IMR-90 (cell line): Measurements from ENCODE around the gene SLC23A2. TPM values are rescaled to one million over a fixed set of nuclear protein-coding genes. Genes with fewer than 3 reads are reported as not detected.

ENCODE experiments used
- ATAC-seq: fragments of 200-7000 bp; cut with Tn5 transposase; 2 replicates; pipeline ENCODE4 v1.9.1; 2020; ENCODE audit warnings: low read depth, mild to moderate bottlenecking, moderate library complexity
- BruUV-seq: library from RNA; stranded (reverse); fragments of 400-500 nt; replicated peaks from 2 replicates; lab custom pipeline; 2021; lab: Mats Ljungman, UMichigan
- CTCF ChIA-PET: fragments of 300-600 bp; formaldehyde crosslinking; extraction: SDS; loops from one replicate; lab custom pipeline; 2021; ENCODE audit warnings: antibody characterized with exemption; lab: Yijun Ruan, JAX
- POLR2A ChIA-PET: fragments of 300-600 bp; sonication (Branson Sonifier 250); formaldehyde crosslinking; loops from one replicate; lab custom pipeline; 2022; ENCODE audit warnings: antibody characterized with exemption; ENCODE audit not compliant: unreplicated experiment; lab: Charles Lee
- DNase-seq: peaks from one replicate; pipeline ENCODE4 v3.0.0; 2013
- H2AFZ ChIP-seq: replicated peaks from 2 replicates; pipeline ENCODE3; 2013; ENCODE audit warnings: low read length, mild to moderate bottlenecking; ENCODE audit not compliant: poor library complexity
- H2AK5ac ChIP-seq: 2 replicates; pipeline ENCODE4 v1.6.1; 2013; ENCODE audit warnings: low read depth, low read length, inconsistent platforms
- H2AK9ac ChIP-seq: replicated peaks from 2 replicates; pipeline ENCODE3; 2013; ENCODE audit warnings: mild to moderate bottlenecking, low read depth, low read length, moderate library complexity; ENCODE audit not compliant: poor library complexity
- H2BK120ac ChIP-seq: 2 replicates; pipeline ENCODE4 v1.6.1; 2013; ENCODE audit warnings: low read depth, low read length, inconsistent platforms
- H2BK15ac ChIP-seq: 3 replicates; pipeline ENCODE4 v1.6.1; 2013; ENCODE audit warnings: low read depth, low read length, inconsistent platforms
- H2BK20ac ChIP-seq: 2 replicates; pipeline ENCODE4 v1.6.1; 2013; ENCODE audit warnings: low read depth, mild to moderate bottlenecking, inconsistent platforms, low read length, moderate library complexity
- H2BK5ac ChIP-seq: 2 replicates; pipeline ENCODE4 v1.6.1; 2013; ENCODE audit warnings: mild to moderate bottlenecking, low read depth, low read length, inconsistent platforms; ENCODE audit not compliant: poor library complexity, severe bottlenecking
- H3K14ac ChIP-seq: replicated peaks from 2 replicates; pipeline ENCODE4 v1.6.1; 2013; ENCODE audit warnings: low read depth, low read length, inconsistent platforms
- H3K18ac ChIP-seq: 2 replicates; pipeline ENCODE4 v1.6.1; 2013; ENCODE audit warnings: low read depth, low read length, control low read depth
- H3K23ac ChIP-seq: 2 replicates; pipeline ENCODE4 v1.6.1; 2013; ENCODE audit warnings: low read depth, low read length, inconsistent platforms
- H3K27ac ChIP-seq: 2 replicates; pipeline ENCODE4 v1.5.1; 2013; ENCODE audit warnings: mild to moderate bottlenecking, control low read depth, low read length; ENCODE audit not compliant: insufficient read depth
- H3K27me3 ChIP-seq: 2 replicates; pipeline ENCODE4 v1.6.1; 2013; ENCODE audit warnings: low read length; ENCODE audit not compliant: control insufficient read depth, insufficient read depth
- H3K36me3 ChIP-seq: 2 replicates; pipeline ENCODE4 v1.6.1; 2013; ENCODE audit warnings: low read length, mixed read lengths; ENCODE audit not compliant: control insufficient read depth, insufficient read depth
- H3K4ac ChIP-seq: 2 replicates; pipeline ENCODE4 v1.6.1; 2013; ENCODE audit warnings: low read depth, low read length, inconsistent platforms
- H3K4me1 ChIP-seq: 2 replicates; pipeline ENCODE4 v1.6.1; 2013; ENCODE audit warnings: low read length, mixed read lengths; ENCODE audit not compliant: control insufficient read depth, insufficient read depth
- H3K4me2 ChIP-seq: 2 replicates; pipeline ENCODE4 v1.6.1; 2013; ENCODE audit warnings: low read depth, mild to moderate bottlenecking, control low read depth, low read length, moderate library complexity
- H3K4me3 ChIP-seq: 2 replicates; pipeline ENCODE4 v1.5.1; 2013; ENCODE audit warnings: low read depth, mild to moderate bottlenecking, control low read depth, low read length, moderate library complexity; ENCODE audit not compliant: insufficient read depth
- H3K56ac ChIP-seq: 2 replicates; pipeline ENCODE4 v1.6.1; 2013; ENCODE audit warnings: low read length, inconsistent platforms; ENCODE audit not compliant: insufficient read depth; ENCODE audit errors: extremely low read depth
- H3K79me1 ChIP-seq, 2 experiments: 2 replicates each; pipeline ENCODE4 v1.6.1; 2013; ENCODE audit warnings: low read length in 2 of 2, inconsistent platforms in 1 of 2, low read depth in 1 of 2
- H3K9ac ChIP-seq: 2 replicates; pipeline ENCODE4 v1.6.1; 2013; ENCODE audit warnings: low read depth, low read length, control low read depth
- H3K9me1 ChIP-seq: 2 replicates; pipeline ENCODE4 v1.6.1; 2013; ENCODE audit warnings: low read length, inconsistent platforms; ENCODE audit not compliant: insufficient read depth
- H3K9me3 ChIP-seq: 2 replicates; pipeline ENCODE4 v1.6.1; 2013; ENCODE audit warnings: low read length; ENCODE audit not compliant: control insufficient read depth, insufficient read depth
- H4K20me1 ChIP-seq: 2 replicates; pipeline ENCODE4 v1.6.1; 2013; ENCODE audit warnings: low read length, inconsistent platforms; ENCODE audit not compliant: insufficient read depth
- H4K5ac ChIP-seq: 2 replicates; pipeline ENCODE4 v1.6.1; 2013; ENCODE audit warnings: mild to moderate bottlenecking, low read depth, low read length, control low read depth
- H4K8ac ChIP-seq, 2 experiments: 2 replicates each; pipeline ENCODE4 v1.6.1; 2013; ENCODE audit warnings: low read depth in 2 of 2, low read length in 2 of 2, control low read depth in 1 of 2, inconsistent platforms in 1 of 2
- H4K91ac ChIP-seq: 2 replicates; pipeline ENCODE4 v1.6.1; 2013; ENCODE audit warnings: low read depth, low read length, inconsistent platforms; ENCODE audit not compliant: insufficient read depth
- FOS ChIP-seq: fragments of 150-350 bp; IDR thresholded peaks from 2 replicates; pipeline ENCODE4 v1.6.1; 2016; ENCODE audit warnings: low read depth, low read length
- MAZ ChIP-seq: IDR thresholded peaks from 2 replicates; pipeline ENCODE4 v1.6.1; 2012; ENCODE audit warnings: low read depth, mild to moderate bottlenecking, low read length, improper control_type of control experiment, moderate library complexity, borderline replicate concordance
- WGBS, 2 experiments: methylation state at CpG; one replicate each; pipeline versions ENCODE4 v1.1.5 to v1.1.7; 2013; ENCODE audit warnings: missing lambda C conversion rate in 2 of 2; ENCODE audit not compliant: insufficient read length in 1 of 2; ENCODE audit errors: extremely low coverage in 2 of 2; 5-methylcytosine and 5-hydroxymethylcytosine counted together
- dilution Hi-C: fragments of 300-500 bp; cut with HindIII; formaldehyde crosslinking; loops from one replicate; pipeline ENCODE4 v1.14.3; 2018; ENCODE audit warnings: low sequenced_read_pairs; ENCODE audit not compliant: unreplicated experiment
- in situ Hi-C: fragments of 300-500 bp; cut with MboI; formaldehyde crosslinking; loops from 3 replicates; pipeline ENCODE4 v1.14.3; 2019; ENCODE audit warnings: low sequenced_read_pairs, inconsistent platforms, mixed read lengths
- intact Hi-C: fragments of 100-400 bp; cut with micrococcal nuclease; formaldehyde crosslinking; loops from 2 replicates; pipeline ENCODE4 v1.10.0; 2022
- polyA plus RNA-seq, 3 experiments: library from polyadenylated mRNA; depleted of rRNA; stranded (reverse); fragments of >200 nt; gene quantifications; 2 replicates each; pipeline ENCODE4 v1.2.3, GENCODE V29; 2012; ENCODE audit warnings: low replicate concordance in 1 of 3
- total RNA-seq: library from RNA; depleted of rRNA; stranded (reverse); fragments of >200 nt; gene quantifications from 2 replicates; pipeline ENCODE4 v1.2.3, GENCODE V29; 2012

The SLC23A2 gene
- total and polyA plus RNA-seq, 2 of the 4 experiments (the other 2 are of a cell fraction), result 10.2 to 14.4 TPM

- in situ Hi-C loops, result no loop called here
- peak overlapping the region; percentile 89 for H3K9ac ChIP-seq
Measured at GRCh38 chr20:4942331-4942730, 59.0 kb downstream of the SLC23A2 start.

More at GRCh38 chr20:4942331-4942730, 59.0 kb downstream of the SLC23A2 start:
- Histone ChIP-seq H3K18ac (peak overlapping the region; percentile 100), H4K91ac (peak overlapping the region; percentile 99), H2AK5ac (peak overlapping the region; percentile 96), H2AFZ (no peak overlapping the region), H3K36me3 (0 out of 2 replicates have a peak, but pooled peaks cover 1% of the 10 kb centered on the region), H3K14ac (peak overlapping the region; percentile 99), H2BK5ac (peak overlapping the region; percentile 99), H3K9me1 (peaks cover 26% of the 10 kb centered on the region), H3K4ac (peak overlapping the region; percentile 100), H3K4me2 (peak overlapping the region; percentile 89; the same call in 1 of the 2 replicates), H4K5ac (peak overlapping the region; percentile 99), H3K79me1 (peaks cover 10 to 75% of the 10 kb centered on the region in 2 experiments), H4K20me1 (no peaks in the 10 kb centered on the region), H3K4me3 (no peak overlapping the region), H4K8ac (peak overlapping the region; percentile 90 to 98), H2BK120ac (peak overlapping the region; percentile 100), H3K4me1 (peaks cover 39% of the 10 kb centered on the region), H2BK15ac (peak overlapping the region; percentile 100), H3K9me3 (no peaks in the 10 kb centered on the region), H2BK20ac (peak overlapping the region; percentile 99), H3K27ac (peak overlapping the region; percentile 100), H3K27me3 (no peaks in the 10 kb centered on the region), H3K56ac (peak overlapping the region; percentile 91), H2AK9ac (peak overlapping the region; percentile 29), H3K23ac (peak overlapping the region; percentile 85)
- ChIA-PET CTCF (interaction anchor here (0.6 to 1.1 kb wide), 4 partner anchors 13 to 180 kb away, joined by 3 to 7 read pairs (median 4); no protein-coding TSS in a partner anchor), POLR2A (interaction anchor here (0.6 to 0.7 kb wide), 4 partner anchors 10 to 258 kb away, joined by 4 to 23 read pairs (median 11); no protein-coding TSS in a partner anchor)
- TF ChIP-seq MAZ (no peak), FOS (peak; percentile 34; the same call in 1 of the 2 replicates)
- no TSS peak for BruUV-seq
- dilution Hi-C loops, result no loop called here
- WGBS, 2 experiments, result no CpG with 5 or more reads among the region's 5 CpGs
- intact Hi-C loops, result loop anchor here (5.0 kb wide), 1 partner anchor 35 kb away; no protein-coding TSS in a partner anchor
- DNase-seq (peak; percentile 92), ATAC-seq (peak; percentile 65)
